Measurements from ENCODE around the gene MKI67.

- TF ChIP-seq EZH2 (IDR thresholded peaks at IDR 0.05; ENCODE audit: borderline replicate concordance, low read depth, low read length, severe bottlenecking): no peak
- TF ChIP-seq POLR2AphosphoS5 (IDR thresholded peaks at IDR 0.05; ENCODE audit: insufficient read depth, low read depth, low read length): no peak
- TF ChIP-seq CTCF (IDR thresholded peaks at IDR 0.05; ENCODE audit: extremely low read depth in 1 of 2, insufficient read depth in 1 of 2, low read depth in 1 of 2, low read length in 2 of 2): no peak
- no peak for TF ChIP-seq POLR2A (IDR thresholded peaks at IDR 0.05; ENCODE audit: low read depth, low read length)
- TF ChIP-seq GATA2 (IDR thresholded peaks at IDR 0.05; ENCODE audit: insufficient read depth, insufficient read length, low read depth, low read length): no peak
- TF ChIP-seq MYC (IDR thresholded peaks at IDR 0.05; ENCODE audit: low read depth, low read length): no peak
- TF ChIP-seq FOS (IDR thresholded peaks at IDR 0.05; ENCODE audit: borderline replicate concordance, insufficient read depth, low read length): no peak
- TF ChIP-seq, protein P1, sequence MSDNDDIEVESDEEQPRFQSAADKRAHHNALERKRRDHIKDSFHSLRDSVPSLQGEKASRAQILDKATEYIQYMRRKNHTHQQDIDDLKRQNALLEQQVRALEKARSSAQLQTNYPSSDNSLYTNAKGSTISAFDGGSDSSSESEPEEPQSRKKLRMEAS (IDR thresholded peaks at IDR 0.05; ENCODE audit: insufficient read depth, insufficient read length): no peak
- no peak for TF ChIP-seq JUN (IDR thresholded peaks at IDR 0.05; ENCODE audit: borderline replicate concordance, insufficient read depth, insufficient read length, low read depth)
Observed at GRCh38 chr10:128095027-128095752, 31.0 kb downstream of the MKI67 start.
